Activated naive CD4-positive, alpha-beta T cell treated with anti-CD3 and anti-CD28 coated beads, Interleukin-2, amount 10 ng/mL, durations not matched to agents 7 days and 5 days (primary cell): ENCODE measurements around the gene SLC22A12.

ENCODE experiments used
- CTCF ChIA-PET: fragments of 350-600 bp; sonication (Branson Sonifier 250); formaldehyde crosslinking; loops from one replicate; lab custom pipeline; 2021; ENCODE audit warnings: antibody characterized with exemption; lab: Charles Lee
- DNase-seq: peaks from one replicate; pipeline ENCODE4 v3.0.0-alpha.2; 2020
- H3K27ac Mint-ChIP-seq: one replicate; pipeline ENCODE4 v1.8.0; 2021; ENCODE audit warnings: mild to moderate bottlenecking, moderate library complexity, mixed read lengths
- H3K27me3 Mint-ChIP-seq: one replicate; pipeline ENCODE4 v1.8.0; 2021; ENCODE audit warnings: mild to moderate bottlenecking, mixed read lengths
- H3K36me3 Mint-ChIP-seq: one replicate; pipeline ENCODE4 v1.8.0; 2021; ENCODE audit warnings: mixed read lengths
- H3K4me1 Mint-ChIP-seq: one replicate; pipeline ENCODE4 v1.8.0; 2021; ENCODE audit warnings: mixed read lengths
- H3K4me3 Mint-ChIP-seq: one replicate; pipeline ENCODE4 v1.8.0; 2021; ENCODE audit warnings: mild to moderate bottlenecking, moderate library complexity, mixed read lengths
- H3K9me3 Mint-ChIP-seq: one replicate; pipeline ENCODE4 v1.8.0; 2021; ENCODE audit warnings: mixed read lengths

Gene SLC22A12

GRCh38 chr11:64590763-64591221, at the start of gene SLC22A12:
TSS of gene SLC22A12 (plus strand) at chr11:64591220. CDS start at chr11:64591557, 337 bp downstream.
- H3K27me3 Mint-ChIP-seq: peaks cover 13% of the 10 kb centered on the region
- no peak within 1 kb of the TSS for H3K4me3 Mint-ChIP-seq
- H3K9me3 Mint-ChIP-seq: peaks cover 6% of the 10 kb centered on the region
- DNase-seq: no peak
- no peaks in the 10 kb centered on the region for H3K4me1 Mint-ChIP-seq
- CTCF ChIA-PET: no interaction called here
- no peaks in the 10 kb centered on the region for H3K36me3 Mint-ChIP-seq
- H3K27ac Mint-ChIP-seq: no peak within 1 kb of the TSS

DNA sequence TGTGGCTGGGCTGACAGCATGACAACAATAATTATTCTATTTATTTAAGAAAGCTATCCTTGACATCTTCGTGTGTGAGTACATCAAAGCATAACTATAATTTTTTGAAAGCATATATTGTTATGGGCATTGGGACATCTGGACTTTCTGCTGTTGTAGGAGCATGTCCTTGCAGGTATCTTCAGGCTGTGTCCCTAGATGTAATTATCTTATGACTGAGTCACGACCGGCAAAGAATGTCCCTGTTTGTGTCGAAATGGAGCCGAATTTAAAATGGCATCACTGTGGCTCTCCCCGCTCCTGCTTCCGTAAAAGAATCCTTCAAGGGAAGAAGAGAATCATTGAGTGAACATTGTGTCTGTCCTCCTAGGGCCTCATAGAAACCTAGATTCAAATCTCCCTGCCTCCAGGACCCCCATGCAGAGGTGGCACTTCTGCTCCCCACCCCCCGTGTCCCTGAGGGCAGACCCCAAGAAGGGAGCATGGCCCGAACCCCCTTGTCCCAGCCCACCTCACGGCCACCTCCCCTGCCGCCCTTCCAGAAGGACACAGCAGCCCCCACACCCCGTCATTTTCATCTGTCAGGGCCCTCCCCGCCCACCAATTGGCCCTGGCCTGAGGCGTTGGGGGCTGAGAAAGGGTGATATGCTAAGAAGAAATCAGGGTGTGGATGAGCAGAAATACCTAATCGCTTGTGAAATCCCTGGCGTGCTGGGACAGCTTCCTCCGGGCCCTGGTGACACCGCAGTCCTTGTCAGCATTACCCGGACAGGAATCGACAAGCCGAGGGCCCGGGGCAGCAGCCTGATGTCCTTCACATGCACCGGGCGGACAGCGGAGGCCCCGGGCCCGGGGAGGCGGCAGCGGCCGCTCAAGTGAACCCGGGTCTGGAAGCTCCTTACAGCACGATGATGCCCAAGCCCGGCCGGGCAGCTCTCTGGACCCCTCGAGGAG, 48.6 kb upstream of the SLC22A12 start:
- H3K36me3 Mint-ChIP-seq: no peaks in the 10 kb centered on the region
- peaks cover 51% of the 10 kb centered on the region for H3K27me3 Mint-ChIP-seq
- CTCF ChIA-PET: interaction anchor here (1.7 kb wide), 1 partner anchor 93 kb away, joined by 4 read pairs; no protein-coding TSS in a partner anchor
- no peaks in the 10 kb centered on the region for H3K9me3 Mint-ChIP-seq
- H3K4me1 Mint-ChIP-seq: no peaks in the 10 kb centered on the region
- H3K27ac Mint-ChIP-seq: no peak overlapping the region
- no peak for DNase-seq
- no peak overlapping the region for H3K4me3 Mint-ChIP-seq

DNA sequence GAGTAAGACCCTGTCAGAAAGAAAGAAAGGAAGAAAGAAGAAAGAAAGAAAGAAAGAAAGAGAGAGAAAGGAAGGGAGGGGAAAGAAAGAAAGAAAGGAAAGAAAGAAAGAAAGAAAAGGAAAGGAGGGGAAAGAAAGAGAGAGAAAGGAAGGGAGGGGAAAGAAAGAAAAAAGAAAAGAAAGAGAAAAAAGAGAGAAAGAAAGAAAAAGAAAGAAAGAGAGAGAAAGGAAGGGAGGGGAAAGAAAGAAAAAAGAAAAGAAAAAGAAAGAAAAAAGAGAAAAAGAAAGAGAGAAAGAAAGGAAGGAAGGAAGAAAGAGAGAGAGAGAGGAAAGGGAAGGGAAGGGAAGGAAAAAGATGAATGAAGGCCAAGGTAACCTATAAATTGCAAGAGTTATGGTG, 47.2 kb upstream of the SLC22A12 start:
- no peak overlapping the region for H3K4me3 Mint-ChIP-seq
- H3K36me3 Mint-ChIP-seq: no peaks in the 10 kb centered on the region
- H3K9me3 Mint-ChIP-seq: no peaks in the 10 kb centered on the region
- no peak for DNase-seq
- H3K27ac Mint-ChIP-seq: no peak overlapping the region
- peaks cover 43% of the 10 kb centered on the region for H3K27me3 Mint-ChIP-seq
- CTCF ChIA-PET: no interaction called here
- H3K4me1 Mint-ChIP-seq: no peaks in the 10 kb centered on the region

- H3K36me3 Mint-ChIP-seq: no peaks in the 10 kb centered on the region
- H3K4me1 Mint-ChIP-seq: no peaks in the 10 kb centered on the region
- peaks cover 34% of the 10 kb centered on the region for H3K27me3 Mint-ChIP-seq
- CTCF ChIA-PET: no interaction called here
- no peaks in the 10 kb centered on the region for H3K9me3 Mint-ChIP-seq
- no peak overlapping the region for H3K4me3 Mint-ChIP-seq
- H3K27ac Mint-ChIP-seq: no peak overlapping the region
- no peak for DNase-seq
Measured at GRCh38 chr11:64544616-64545296, 46.3 kb upstream of the SLC22A12 start.

DNA sequence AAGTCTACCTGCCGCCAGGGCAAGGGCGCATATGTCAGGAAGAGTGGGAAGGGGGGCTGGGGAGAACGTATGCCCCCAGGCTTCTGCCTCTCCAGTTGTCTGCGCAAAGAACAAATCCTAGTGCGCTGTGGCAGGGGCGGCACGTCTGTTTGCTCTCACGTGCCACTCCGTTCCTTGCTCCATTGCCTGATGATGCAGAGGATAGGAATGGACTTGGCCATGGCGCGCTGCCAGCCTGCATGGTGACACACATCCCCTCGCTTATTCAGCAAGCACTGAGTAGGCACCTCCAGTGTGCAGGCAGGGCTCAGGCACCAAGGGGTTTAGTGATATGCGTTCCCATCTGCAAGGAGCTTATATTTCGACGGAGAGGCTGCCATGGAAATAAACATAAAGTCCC, 45.4 kb upstream of the SLC22A12 start:
- Mint-ChIP-seq H3K4me3 (no peak overlapping the region), H3K4me1 (no peaks in the 10 kb centered on the region), H3K9me3 (no peaks in the 10 kb centered on the region), H3K36me3 (no peaks in the 10 kb centered on the region), H3K27me3 (peaks cover 29% of the 10 kb centered on the region), H3K27ac (no peak overlapping the region)
- CTCF ChIA-PET: no interaction called here
- DNase-seq: no peak

- no peak overlapping the region for H3K27ac Mint-ChIP-seq
- no peaks in the 10 kb centered on the region for H3K4me1 Mint-ChIP-seq
- H3K4me3 Mint-ChIP-seq: no peak overlapping the region
- peaks cover 29% of the 10 kb centered on the region for H3K27me3 Mint-ChIP-seq
- DNase-seq: no peak
- CTCF ChIA-PET: no interaction called here
- H3K36me3 Mint-ChIP-seq: no peaks in the 10 kb centered on the region
- H3K9me3 Mint-ChIP-seq: no peaks in the 10 kb centered on the region
Measured at GRCh38 chr11:64546176-64546575, 44.8 kb upstream of the SLC22A12 start.

GRCh38 chr11:64546600-64546999, 44.4 kb upstream of the SLC22A12 start:
- Mint-ChIP-seq H3K4me1 (no peaks in the 10 kb centered on the region), H3K36me3 (no peaks in the 10 kb centered on the region), H3K4me3 (no peak overlapping the region), H3K9me3 (no peaks in the 10 kb centered on the region), H3K27me3 (peaks cover 29% of the 10 kb centered on the region), H3K27ac (no peak overlapping the region)
- CTCF ChIA-PET: no interaction called here
- no peak for DNase-seq

- CTCF ChIA-PET: interaction anchor here (1.2 kb wide), 1 partner anchor 101 kb away, joined by 3 read pairs; no protein-coding TSS in a partner anchor
- peaks cover 4% of the 10 kb centered on the region for H3K9me3 Mint-ChIP-seq
- no peaks in the 10 kb centered on the region for H3K36me3 Mint-ChIP-seq
- H3K27me3 Mint-ChIP-seq: peaks cover 28% of the 10 kb centered on the region
- H3K27ac Mint-ChIP-seq: no peak overlapping the region
- DNase-seq: no peak
- no peak overlapping the region for H3K4me3 Mint-ChIP-seq
- no peaks in the 10 kb centered on the region for H3K4me1 Mint-ChIP-seq
Measured at GRCh38 chr11:64549969-64550368, 41.1 kb upstream of the SLC22A12 start.

DNA sequence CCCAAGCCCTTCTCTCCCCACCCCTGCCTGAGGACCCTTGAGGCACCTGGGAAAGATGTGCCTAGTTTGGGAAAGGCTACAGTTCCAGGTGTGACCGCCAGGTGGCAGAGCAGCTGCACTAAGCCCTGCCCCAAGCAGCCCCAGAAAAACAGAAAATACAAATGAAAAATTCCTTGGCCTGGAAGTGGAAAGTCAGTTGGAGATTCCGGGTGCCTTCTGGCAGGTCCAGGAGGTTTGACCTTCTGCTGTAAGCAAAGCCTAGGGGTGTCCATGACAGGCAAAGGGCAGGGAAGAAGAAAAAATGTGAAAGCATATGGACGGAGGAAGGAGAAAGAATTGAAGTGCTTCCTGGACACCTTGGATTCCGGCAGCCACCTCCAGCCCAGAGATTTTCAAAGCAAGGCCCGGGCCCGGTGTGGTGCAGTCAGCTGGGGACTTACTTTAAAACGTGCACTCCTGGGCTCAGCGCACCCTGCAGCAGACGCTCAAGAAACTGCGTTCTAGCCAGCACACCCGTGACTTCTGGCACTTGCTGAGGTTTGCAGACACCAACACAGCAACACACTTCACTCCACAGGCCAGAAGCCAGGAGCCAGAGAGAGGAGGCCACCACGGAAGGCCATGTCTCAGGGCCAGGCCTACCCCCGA, 37.3 kb upstream of the SLC22A12 start:
- peak; percentile 66 for DNase-seq
- Mint-ChIP-seq H3K4me3 (no peak overlapping the region), H3K4me1 (no peaks in the 10 kb centered on the region), H3K36me3 (no peaks in the 10 kb centered on the region), H3K9me3 (peaks cover 4% of the 10 kb centered on the region), H3K27me3 (peaks cover 11% of the 10 kb centered on the region), H3K27ac (no peak overlapping the region)
- CTCF ChIA-PET: interaction anchor here (0.7 to 1.5 kb wide), 3 partner anchors 37 to 135 kb away, joined by 3 to 4 read pairs (median 3); no protein-coding TSS in a partner anchor

DNA sequence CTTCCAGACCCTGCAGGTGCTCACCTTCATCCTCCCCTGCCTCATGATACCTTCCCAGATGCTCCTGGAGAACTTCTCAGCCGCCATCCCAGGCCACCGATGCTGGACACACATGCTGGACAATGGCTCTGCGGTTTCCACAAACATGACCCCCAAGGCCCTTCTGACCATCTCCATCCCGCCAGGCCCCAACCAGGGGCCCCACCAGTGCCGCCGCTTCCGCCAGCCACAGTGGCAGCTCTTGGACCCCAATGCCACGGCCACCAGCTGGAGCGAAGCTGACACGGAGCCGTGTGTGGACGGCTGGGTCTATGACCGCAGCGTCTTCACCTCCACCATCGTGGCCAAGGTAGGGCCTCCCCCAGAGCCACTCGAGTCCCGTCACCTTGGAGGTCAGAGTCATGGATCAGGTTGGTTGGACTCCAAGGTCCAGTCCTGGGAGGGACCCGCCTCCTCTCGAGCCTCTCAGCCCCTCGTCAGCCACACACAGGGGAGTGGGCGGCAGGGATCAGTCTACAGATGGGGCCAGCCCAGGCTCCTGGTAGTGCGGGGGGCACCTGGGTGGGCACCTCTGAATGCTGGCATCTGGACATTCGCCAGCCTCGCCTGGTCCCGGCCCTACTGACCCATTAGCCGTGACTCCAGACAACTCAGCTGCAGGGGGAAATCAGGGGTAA, 34.8 kb upstream of the SLC22A12 start:
- Mint-ChIP-seq H3K9me3 (peaks cover 4% of the 10 kb centered on the region), H3K27me3 (peaks cover 11% of the 10 kb centered on the region), H3K36me3 (no peaks in the 10 kb centered on the region), H3K27ac (no peak overlapping the region), H3K4me1 (no peaks in the 10 kb centered on the region), H3K4me3 (no peak overlapping the region)
- DNase-seq: no peak
- CTCF ChIA-PET: no interaction called here

DNA sequence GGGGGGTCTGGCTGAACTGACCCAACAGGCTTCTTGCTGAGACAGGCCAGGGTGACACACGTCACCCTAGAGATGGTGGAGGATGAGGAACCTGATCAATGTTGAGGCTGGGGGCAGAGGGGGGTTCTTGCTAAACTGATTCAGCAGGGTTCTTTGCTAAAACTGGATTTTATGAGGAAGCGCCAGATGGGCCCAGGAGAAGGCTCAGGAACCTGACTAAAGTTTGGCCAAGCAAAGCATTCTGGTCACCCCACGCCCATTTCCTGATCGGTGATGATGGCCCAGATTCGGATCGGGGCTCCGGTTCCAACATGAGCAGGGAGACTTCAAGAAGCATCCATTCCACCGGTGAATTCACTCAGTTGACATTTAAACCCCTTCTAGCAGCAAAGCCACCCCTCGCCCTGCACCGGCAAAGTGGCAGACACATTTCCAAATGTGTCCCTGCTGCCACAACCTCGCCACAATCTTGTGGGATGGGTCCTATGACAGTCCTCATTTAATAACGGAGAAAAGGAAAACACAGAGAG, 34.2 kb upstream of the SLC22A12 start:
- Mint-ChIP-seq H3K36me3 (no peaks in the 10 kb centered on the region), H3K27ac (no peak overlapping the region), H3K9me3 (peaks cover 4% of the 10 kb centered on the region), H3K27me3 (peaks cover 11% of the 10 kb centered on the region), H3K4me3 (no peak overlapping the region), H3K4me1 (no peaks in the 10 kb centered on the region)
- DNase-seq: no peak
- CTCF ChIA-PET: no interaction called here

DNA sequence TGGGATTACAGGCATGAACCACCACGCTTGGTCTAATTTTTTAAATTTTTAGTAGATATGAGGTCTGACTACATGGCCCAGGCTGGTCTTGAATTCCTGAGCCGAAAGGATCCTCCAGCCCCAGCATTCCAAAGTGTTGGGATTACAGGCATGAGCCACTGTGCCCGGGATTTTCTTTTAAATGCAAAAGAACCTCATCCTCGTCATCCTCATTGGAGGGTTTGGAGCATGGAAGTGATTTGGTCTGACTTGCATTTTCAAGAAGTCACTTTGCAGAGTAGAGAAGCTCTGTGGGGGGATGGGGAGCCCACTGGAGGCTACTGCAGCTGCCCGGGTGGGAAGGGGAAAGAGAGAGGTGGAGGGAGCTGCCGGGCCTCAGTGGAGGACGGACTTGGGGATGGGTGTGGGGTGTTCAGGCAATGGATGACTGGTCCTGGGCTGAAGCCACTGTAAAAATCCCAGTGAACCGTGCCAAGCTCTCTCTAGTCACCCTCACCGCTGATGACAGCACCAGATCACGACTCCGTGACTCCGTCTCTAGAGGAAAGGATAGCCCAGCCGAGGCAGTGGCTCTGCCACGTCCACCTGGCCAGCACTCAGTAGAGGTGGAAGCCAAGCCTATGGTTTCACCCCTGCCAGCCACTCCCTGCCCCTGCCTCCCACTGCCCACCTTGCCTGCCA, 32.8 kb upstream of the SLC22A12 start:
- CTCF ChIA-PET: interaction anchor here (0.6 kb wide), 1 partner anchor 164 kb away, joined by 3 read pairs; no protein-coding TSS in a partner anchor
- Mint-ChIP-seq H3K27me3 (peaks cover 11% of the 10 kb centered on the region), H3K9me3 (no peaks in the 10 kb centered on the region), H3K4me3 (no peak overlapping the region), H3K36me3 (no peaks in the 10 kb centered on the region), H3K27ac (no peak overlapping the region), H3K4me1 (no peaks in the 10 kb centered on the region)
- no peak for DNase-seq

- no peak overlapping the region for H3K27ac Mint-ChIP-seq
- no peaks in the 10 kb centered on the region for H3K9me3 Mint-ChIP-seq
- H3K4me1 Mint-ChIP-seq: no peaks in the 10 kb centered on the region
- H3K27me3 Mint-ChIP-seq: peaks cover 6% of the 10 kb centered on the region
- no peaks in the 10 kb centered on the region for H3K36me3 Mint-ChIP-seq
- no peak overlapping the region for H3K4me3 Mint-ChIP-seq
- no peak for DNase-seq
- CTCF ChIA-PET: interaction anchor here (1.3 kb wide), 1 partner anchor 71 kb away, joined by 3 read pairs; no protein-coding TSS in a partner anchor
Measured at GRCh38 chr11:64558869-64559268, 32.2 kb upstream of the SLC22A12 start.
